HG02623 (cell line): ENCODE data around the gene EPB41L2.

ENCODE experiments used
- ATAC-seq: cut with Tn5 transposase; IDR thresholded peaks from one replicate; pipeline ENCODE4 v1.9.1; 2021; ENCODE audit warnings: moderate library complexity; ENCODE audit not compliant: unreplicated experiment

The EPB41L2 gene

DNA sequence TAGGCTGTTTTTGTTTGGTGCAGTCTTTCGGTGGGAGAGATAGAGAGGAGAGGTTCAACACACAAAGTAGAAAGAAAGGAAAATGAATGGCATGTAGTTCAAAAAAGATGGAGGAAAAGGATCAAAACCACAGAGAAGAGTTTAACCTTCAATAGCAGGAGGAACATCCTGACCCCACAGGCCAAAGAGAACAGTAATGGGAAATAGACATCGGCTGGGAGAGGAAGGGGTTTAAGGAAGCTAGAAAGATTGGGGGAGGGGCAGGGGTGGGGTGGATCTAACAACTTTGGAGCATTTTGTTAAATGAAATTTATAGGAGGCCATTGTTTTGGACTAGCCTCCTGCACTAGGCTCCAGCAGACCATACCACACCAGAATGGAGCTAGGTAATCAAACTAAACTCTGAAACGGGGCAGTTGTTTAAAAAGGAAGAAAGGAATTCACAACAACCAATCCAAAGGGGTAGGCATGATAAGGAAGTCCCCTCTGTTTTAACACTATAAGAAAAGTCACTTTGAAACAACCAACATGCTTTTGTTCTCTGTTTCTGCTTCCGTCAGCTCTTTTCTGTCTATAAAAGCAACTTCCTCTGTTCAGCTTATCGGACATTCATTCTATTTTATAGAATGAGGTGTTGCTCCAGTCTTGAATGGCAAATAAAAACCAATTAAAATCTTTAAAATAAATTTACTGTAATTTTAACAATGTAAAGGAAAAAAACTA, 82.6 kb downstream of the EPB41L2 start:
- no peak for ATAC-seq

DNA sequence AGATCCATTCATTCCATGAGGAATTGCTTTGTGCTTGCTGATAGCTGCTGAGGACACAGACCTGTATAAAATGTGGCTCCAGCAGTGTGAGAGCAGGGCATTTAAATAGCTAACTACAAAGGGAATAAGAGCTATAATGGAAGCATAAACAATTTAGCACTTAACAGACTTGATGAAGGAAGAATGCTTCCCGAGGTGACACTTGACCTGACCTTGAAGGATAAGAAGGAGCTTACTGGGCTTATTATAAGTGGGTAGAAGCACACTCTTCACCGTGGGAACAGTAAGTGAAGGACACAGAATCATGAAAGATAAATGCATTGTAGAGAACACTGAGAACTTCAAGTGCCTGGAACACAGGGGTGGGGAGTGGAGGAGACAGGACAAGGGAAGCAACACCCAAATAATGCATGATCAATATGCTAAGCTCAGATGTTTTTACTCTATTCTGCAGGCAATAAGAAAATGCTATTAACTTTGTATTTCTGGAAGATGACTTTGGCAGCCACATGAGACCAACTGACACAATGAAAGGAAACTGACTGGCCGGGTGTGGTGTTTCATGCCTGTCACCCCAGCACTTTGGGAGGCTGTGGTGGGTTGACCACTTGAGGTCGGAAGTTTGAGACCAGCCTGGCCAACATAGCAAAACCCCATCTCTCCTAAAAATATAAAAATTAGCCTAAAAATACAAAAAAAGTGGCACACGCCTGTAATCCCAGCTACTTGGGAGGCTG, 84.2 kb downstream of the EPB41L2 start:
- no peak for ATAC-seq

DNA sequence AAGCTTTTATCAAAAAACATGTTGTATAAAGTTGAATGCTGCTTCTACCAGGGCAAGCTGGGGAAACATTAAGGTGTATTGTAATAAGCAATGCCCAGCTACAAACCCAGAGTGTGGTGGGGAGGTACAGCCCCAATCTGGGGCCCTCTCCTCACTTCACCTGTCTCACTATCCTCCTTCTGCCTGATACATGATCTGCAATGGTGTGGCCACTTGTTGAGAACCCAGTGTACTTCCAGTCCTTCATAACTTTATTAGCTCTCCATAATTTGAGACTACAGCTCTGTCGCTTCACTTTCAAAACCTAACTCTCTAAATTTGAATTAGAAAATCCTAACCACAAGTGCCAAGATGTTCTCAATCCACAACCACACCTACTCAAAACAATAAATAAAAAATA, 84.9 kb downstream of the EPB41L2 start:
- no peak for ATAC-seq

DNA sequence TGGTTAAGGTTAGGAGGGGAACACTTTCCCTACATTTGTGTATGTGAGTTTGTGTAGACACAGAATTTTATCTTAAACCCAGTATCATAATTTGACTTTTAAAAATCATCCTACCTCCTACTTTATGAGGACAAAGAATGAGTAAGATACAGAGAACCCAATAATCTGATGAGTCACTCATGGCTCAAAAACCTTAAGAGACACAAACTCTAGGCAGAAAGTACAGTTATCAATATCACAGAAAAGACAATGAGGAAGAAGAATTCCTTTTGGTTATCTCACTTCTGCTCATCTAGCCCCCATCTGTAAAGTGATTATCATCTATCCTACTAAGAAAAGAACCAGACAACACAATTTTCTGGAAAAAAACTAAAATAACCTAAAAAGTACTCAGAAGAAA, 87.7 kb downstream of the EPB41L2 start:
- no peak for ATAC-seq

DNA sequence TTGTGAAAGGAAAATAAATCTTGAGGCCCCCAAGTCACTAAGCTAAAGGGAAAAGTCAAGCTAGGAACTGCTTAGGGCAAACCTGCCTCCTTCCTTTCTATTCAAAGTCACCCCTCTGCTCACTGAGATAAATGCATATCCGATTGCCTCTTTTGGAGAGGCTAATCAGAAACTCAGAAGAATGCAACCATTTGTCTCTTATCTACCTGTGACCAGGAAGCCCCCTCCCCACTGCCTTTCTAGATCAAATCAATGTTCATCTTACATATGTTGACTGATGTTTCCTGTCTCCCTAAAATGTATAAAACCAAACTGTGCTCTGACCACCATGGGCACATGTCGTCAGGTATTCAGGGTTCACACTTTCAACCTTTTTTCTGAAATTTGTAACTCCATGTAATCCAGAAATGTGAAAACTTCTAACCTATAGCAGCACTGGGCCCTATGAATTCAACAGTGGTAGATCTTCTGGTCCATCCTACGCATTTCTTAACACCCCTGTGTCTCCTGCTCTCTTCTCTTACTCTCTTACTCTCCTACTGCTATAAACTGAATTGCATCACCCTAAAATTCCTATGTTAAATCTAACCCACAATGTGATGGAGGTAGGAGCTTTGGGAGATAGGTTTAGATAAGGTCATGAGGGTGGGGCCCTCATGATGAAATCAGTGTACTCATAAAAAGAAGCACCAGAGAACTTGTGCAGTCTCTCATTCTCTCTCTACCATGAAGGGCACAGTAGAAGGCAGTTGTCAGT, 89.3 kb downstream of the EPB41L2 start:
- ATAC-seq, result no peak

DNA sequence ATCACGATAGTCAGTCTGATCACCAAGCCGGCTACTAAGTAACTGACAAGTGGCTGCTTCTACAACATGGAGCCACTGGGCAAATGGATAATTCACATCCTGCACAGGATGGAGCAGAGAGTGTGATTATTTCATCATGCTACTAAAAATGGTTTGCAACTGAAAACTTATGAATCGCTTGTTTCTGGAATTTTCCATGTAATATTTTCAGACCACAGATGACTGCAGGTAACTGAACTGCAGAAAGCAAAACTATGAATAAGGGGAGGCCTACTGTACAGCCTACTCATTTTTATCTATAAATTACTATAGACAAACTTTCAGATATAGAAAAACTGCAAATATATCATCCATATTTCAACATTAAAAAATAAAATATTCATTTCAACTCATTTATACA, 91.5 kb downstream of the EPB41L2 start:
- no peak for ATAC-seq

DNA sequence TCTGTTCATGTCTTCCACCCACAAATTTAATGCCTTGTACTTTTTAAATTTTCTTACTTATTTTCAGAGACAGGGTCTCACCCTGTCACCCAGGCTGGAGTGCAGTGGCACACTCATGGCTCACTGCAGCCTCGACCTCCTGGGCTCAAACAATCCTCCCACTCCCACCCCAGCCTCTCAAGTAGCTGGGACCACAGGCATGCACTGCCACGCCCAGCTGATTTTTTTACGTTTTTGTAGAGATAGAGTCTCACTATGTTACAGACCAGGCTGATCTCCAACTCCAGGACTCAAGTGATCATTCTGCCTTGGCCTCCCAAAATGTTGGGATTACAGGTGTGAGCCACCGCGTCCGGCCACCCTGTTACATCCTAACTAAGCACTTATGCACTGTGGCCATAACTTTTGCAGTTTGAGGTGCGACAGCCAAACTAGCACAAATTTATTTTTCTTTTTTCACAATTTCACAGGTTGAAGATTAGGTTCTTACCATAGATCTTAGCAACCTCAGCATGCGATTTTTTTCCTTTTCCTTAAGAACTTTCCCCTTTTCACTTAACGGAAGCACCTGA, 92.1 kb downstream of the EPB41L2 start:
- ATAC-seq, result no peak

DNA sequence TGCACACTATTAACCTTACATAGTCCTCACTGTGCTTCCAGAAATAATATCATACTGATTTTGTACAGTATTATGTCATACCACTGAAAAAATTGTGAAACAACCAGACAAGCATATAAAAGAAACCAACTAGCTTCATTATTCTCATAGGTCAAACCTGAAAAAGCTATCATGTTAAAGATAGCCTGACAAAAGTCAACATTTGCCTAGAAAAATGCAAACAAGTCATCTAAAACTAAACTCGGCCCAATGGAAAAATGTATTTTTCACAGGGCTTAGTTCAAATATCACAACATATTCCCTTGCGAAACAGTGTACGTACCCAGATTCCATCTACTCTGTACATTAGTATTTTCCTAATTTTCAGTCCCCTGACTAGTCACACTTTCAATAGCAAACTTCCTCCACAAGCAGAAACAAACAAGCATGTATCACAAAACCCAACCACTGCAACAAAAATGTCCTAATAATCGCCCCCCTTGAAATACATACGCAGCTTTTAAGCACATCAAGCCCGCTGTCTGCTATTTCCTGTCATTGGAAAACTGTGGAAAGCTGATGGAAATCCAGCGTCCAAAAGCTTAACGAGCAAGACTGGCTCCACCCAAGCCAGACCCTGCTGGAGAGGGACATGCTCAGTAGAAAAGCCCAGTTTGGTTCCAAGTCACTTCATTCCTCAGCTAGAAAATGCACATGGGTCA, 93.1 kb downstream of the EPB41L2 start:
- no peak for ATAC-seq

DNA sequence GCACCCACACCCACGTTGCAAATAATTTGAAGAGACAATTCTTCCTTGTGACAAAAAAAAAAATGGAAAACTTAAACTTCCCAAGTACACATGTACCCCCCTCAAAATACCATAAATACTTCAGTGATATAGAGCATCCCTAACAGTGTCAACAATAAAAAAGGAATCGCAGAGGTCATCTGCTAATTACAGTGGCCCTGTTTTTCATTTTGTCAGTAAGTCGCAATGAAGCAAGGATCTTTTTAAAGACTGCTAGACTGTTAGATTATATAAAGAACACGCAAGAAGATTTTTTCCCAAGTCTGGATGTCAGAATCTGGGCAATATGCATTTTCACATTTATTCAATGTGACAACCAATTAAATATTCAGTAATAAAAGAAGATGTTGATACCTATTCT, 93.9 kb downstream of the EPB41L2 start:
- no peak for ATAC-seq

DNA sequence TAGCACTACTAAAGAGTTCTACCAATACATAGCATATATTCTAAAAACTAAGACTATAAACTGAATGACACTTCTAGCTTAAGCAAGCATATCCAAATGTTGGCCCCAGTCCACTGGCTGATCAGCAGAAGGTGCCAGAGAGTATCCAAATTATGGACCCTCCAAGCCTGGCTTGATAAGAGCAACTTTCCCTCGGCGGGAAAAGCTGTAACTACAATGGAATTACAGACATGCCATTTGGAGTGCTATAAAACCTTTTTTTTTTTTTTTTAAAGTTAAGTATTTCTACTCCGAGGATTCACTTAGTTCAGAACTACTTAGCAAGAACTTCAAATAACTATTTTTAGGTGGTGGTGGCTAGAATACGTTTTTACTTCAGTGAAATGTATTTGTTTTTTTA, 94.6 kb downstream of the EPB41L2 start:
- no peak for ATAC-seq

DNA sequence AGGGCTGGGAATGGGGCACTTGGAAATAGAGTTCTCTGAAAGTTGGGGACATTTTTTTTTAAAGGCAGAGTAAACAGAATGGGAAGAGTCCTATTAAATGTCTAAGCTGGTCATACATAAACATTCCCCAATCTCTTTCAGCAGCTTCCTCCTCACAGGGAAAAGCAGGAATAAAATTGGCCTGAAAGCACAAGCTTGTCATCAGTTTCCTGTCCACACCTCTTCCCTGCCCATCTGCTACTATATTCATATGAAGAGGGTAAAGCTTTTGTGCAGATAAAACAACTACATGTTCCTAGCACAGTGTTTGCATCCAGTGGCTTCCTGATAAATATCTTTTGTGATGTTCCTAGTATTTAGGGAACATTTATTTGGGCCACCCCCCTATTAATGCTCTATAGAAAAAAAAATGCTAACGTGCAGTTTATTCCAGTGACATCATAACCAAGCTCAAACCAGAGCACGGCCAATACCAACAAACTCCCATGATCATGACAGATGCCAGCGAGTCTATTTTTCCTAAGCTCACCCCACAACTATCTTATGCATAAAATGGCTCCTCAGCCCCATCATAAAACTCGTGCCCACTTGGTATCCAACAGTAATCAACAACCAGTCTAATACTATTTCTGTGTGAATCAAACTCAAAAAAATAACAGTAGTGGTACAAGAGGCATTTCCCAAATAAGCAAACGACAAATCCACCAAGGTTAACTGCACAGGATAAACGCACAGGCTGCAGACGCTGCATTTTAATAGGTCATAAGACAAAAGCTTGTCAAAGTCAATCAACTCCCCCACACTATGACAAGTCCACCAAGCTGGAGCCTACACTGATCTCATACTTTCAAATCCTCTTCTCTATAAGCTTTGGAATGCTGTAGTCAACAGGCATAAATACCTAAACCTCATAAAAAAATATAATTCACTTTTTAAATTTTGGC, 95.3 kb downstream of the EPB41L2 start:
- no peak for ATAC-seq

DNA sequence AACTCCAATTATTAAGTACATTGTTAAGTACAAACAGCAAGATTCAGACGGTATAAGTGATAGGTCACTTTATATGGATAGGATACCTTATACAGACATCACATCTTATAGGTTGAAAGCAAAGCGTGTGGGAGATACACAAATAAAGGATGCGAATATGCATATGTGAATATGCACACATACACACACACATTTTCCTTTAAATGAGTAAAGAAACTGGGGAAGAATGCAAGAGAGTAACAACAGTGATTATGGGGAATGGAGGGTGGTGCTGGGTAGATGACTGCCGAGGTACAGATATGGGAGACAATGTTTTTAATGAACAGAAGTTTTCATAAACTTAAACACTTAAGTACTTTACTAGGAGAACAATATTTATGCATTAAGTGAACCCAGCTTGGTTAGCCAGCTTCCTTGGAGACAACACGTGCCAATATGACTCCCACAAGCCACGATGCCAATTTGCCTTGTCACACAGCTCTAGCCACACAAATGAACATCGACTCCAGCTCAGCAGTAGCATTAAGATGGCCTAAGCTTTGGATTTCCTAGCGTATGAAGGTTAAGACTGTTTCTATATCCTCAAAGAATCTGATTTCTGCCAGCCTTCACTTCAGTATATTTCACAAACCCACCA, 96.6 kb downstream of the EPB41L2 start:
- no peak for ATAC-seq

DNA sequence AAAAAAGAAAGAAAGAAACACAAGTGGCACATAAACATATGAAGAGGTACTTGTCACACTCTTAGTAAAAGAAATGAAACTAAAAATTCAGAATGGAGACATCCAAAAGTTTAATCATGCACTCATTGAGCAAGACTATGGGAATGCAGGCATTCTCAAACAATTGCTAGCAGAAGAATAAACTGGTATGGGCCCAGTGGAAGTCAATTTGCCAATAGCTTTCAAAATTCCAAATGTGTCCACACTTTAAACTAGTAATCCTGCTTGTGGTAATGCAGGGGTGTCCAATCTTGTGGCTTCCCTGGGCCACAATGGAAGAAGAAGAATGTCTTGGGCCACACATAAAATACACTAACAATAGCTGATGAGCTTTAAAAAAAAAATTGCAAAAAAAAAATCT, 97.4 kb downstream of the EPB41L2 start:
- ATAC-seq, result no peak

DNA sequence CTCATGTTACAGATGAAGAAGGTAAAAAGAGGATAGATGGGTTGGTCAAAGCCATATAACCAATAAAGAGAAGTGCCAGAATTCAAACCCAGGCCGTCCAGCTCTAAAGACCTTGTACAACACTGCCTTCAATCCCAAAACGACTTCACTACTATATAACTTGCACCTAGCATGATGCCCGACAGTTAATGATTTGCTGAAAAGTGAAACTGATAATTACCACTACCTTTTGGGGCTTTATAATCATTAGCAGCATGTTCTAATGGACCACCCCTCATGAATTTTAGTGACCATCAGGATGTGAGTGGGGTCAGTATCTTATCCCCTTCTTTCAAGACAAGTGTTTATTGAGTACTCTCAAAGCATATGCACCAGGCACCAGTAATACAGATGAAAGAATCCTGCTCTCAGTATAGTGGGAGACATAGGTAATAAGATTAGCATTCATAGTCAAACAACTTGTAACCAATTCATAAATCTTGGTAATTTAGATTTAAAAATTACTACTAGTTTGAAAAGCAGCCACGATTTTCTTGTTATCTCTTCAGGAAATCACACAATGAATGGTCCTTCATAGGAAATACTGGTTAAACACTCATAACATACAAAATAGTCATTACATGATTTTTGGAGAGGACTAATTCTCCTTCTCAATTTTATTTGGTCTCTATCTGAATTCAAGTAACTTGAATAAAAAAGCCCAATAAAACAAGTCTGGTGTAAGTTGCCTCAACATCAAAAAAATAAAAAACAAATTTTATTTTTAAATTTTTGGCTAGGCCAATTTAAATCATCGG, 98.0 kb downstream of the EPB41L2 start:
- ATAC-seq, result no peak

DNA sequence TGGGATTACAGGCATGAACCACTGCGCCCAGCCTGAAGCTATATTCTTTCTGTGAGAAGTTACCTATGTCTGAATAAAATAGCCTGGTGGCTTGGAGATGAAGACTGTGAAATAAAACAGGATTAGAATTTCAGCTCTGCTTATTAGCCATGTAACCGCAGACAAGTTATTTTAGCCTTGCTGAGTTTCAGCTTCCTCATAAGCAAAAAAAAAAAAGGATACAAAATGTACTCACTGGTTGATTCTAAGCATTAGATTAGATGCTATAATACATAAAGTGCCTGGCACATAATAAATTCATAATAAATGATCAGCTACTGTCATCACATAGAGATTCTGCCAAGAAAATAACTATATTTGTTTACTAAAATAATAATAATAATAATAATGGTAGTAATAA, 98.8 kb downstream of the EPB41L2 start:
- no peak for ATAC-seq

DNA sequence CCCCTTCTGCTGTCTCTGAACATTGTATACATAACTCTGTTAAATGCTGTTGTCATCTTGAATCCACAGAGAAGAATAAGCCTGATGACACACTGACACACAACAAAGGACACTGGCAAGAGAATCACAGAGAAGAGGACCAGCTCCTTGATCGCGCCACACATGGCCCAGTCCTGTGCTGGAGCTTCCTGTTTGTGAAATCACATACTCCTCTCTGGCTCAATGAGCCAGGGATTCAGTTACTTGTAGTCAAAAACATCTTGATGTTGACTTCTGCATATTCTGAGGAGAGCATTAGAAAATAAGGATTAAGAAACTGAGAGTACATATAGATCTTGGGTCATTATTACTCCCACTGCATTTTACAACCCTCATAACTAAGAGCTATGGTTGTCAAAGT, 100.1 kb downstream of the EPB41L2 start:
- no peak for ATAC-seq

DNA sequence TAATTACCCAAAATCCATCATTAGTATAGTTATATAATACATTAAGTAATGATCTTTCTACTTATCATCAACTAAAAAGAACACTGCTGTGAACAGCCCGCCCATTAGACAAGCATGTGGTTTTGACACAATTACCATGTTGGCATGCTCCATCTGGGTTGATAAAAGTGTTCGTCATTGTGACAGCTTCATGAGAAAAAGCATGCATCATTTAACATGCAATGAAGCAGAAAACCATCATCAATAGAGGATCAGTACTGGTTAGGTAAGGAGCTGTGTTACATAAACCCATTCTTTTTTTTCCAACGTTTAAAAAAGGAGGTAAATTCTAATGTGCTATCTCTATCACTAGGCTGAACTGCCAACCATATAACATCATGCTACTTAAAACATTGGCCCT, 101.9 kb downstream of the EPB41L2 start:
- ATAC-seq, result no peak

DNA sequence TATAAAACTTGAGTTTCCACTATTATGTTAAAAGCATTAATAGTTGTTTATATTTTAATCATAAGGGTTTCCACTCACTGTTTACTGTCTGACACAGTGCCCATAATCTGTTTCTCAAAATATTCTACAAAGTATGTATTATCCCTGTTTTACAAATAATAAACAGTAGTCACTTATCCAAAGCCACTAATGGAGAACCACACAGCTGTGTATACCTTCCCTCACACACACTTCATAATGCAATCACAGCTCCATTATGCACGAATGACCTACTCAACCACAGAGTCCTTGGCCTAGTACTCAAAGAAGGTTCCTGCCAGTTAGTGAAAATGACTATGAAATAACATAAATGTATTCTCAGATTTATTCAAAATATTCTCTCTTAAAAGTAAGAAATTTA, 103.1 kb downstream of the EPB41L2 start:
- ATAC-seq, result no peak

DNA sequence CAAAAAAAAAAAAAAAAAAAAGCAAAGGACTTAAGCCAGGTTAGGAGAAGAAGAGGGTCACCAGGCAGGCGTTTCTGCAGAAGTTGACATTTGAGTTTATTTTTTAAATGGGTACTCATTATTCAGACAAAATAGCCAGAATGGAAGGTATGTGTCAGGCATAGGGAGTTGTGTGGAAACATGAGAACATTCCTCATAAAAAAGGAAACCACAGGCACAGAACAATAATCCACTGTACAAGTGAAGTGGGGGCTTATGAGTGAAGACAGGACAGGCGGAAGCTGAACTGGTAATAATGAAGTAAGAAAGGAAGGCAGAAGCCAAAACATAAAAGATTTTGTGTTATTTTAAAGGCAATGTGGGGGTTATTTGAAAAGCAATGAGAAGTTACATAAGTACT, 104.6 kb downstream of the EPB41L2 start:
- ATAC-seq, result no peak
